HG03108 (cell line): ENCODE data around the gene SULT1C3.

ENCODE experiments used
- ATAC-seq: cut with Tn5 transposase; IDR thresholded peaks from one replicate; pipeline ENCODE4 v1.9.1; 2021; ENCODE audit warnings: moderate library complexity; ENCODE audit not compliant: unreplicated experiment

Gene SULT1C3

GRCh38 chr2:108239786-108240185, at the start of gene SULT1C3:
Gene SULT1C3, plus strand, starts transcription at chr2:108239968. Its CDS starts 7,227 bp downstream, at chr2:108247195.
- ATAC-seq: no peak

GRCh38 chr2:108193251-108193650, 46.5 kb upstream of the SULT1C3 start:
- no peak for ATAC-seq

GRCh38 chr2:108194409-108195132, 45.2 kb upstream of the SULT1C3 start:
- no peak for ATAC-seq

- ATAC-seq: no peak
Measured at GRCh38 chr2:108195133-108195439, 44.7 kb upstream of the SULT1C3 start.

- ATAC-seq: no peak
Measured at GRCh38 chr2:108199726-108200125, 40.0 kb upstream of the SULT1C3 start.

- no peak for ATAC-seq
Measured at GRCh38 chr2:108200569-108200968, 39.2 kb upstream of the SULT1C3 start.

- no peak for ATAC-seq
Measured at GRCh38 chr2:108212671-108213070, 27.1 kb upstream of the SULT1C3 start.

GRCh38 chr2:108215794-108216211, 24.0 kb upstream of the SULT1C3 start:
- ATAC-seq: no peak

- ATAC-seq: no peak
Measured at GRCh38 chr2:108217211-108217610, 22.6 kb upstream of the SULT1C3 start.

- no peak for ATAC-seq
Measured at GRCh38 chr2:108219688-108220087, 20.1 kb upstream of the SULT1C3 start.

- ATAC-seq: no peak
Measured at GRCh38 chr2:108220191-108220590, 19.6 kb upstream of the SULT1C3 start.

- ATAC-seq: no peak
Measured at GRCh38 chr2:108220942-108221541, 18.7 kb upstream of the SULT1C3 start.

- ATAC-seq: no peak
Measured at GRCh38 chr2:108222261-108222660, 17.5 kb upstream of the SULT1C3 start.

- no peak for ATAC-seq
Measured at GRCh38 chr2:108223573-108223972, 16.2 kb upstream of the SULT1C3 start.

GRCh38 chr2:108224022-108224421, 15.7 kb upstream of the SULT1C3 start:
- no peak for ATAC-seq

- ATAC-seq: no peak
Measured at GRCh38 chr2:108226564-108226963, 13.2 kb upstream of the SULT1C3 start.

- no peak for ATAC-seq
Measured at GRCh38 chr2:108228006-108228405, 11.8 kb upstream of the SULT1C3 start.

GRCh38 chr2:108228537-108228936, 11.2 kb upstream of the SULT1C3 start:
- ATAC-seq: no peak

- no peak for ATAC-seq
Measured at GRCh38 chr2:108229875-108230274, 9.9 kb upstream of the SULT1C3 start.

GRCh38 chr2:108235577-108235976, 4.2 kb upstream of the SULT1C3 start:
- no peak for ATAC-seq

- ATAC-seq: no peak
Measured at GRCh38 chr2:108236676-108237335, 3.0 kb upstream of the SULT1C3 start.

- ATAC-seq: no peak
Measured at GRCh38 chr2:108240966-108241365, 1.2 kb downstream of the SULT1C3 start.
